OCI-LY3 (cell line): ENCODE results near the gene TEKT1.

Experiments
- H2AFZ ChIP-seq: fragments of 200-600, 300-600 bp; shearing (Covaris generic); 2 replicates; pipeline ENCODE4 v1.6.0; 2014; ENCODE audit warnings: antibody characterized with exemption, low read depth, low read length
- H3K27ac ChIP-seq: fragments of 200-600, 300-600 bp; sonication (generic); 2 replicates; pipeline ENCODE4 v1.5.1; 2014; ENCODE audit warnings: mild to moderate bottlenecking, low read length, moderate library complexity, mixed read lengths
- H3K27me3 ChIP-seq: fragments of 200-600, 300-600 bp; sonication (generic); 2 replicates; pipeline ENCODE4 v1.6.1; 2014; ENCODE audit warnings: low read depth, low read length, mixed read lengths
- H3K36me3 ChIP-seq: fragments of 200-600, 300-600 bp; sonication (generic); replicated peaks from 2 replicates; pipeline ENCODE3; 2014; ENCODE audit warnings: low read depth, low read length, mixed read lengths
- H3K4me1 ChIP-seq: fragments of 300-600, 200-600 bp; sonication (generic); 2 replicates; pipeline ENCODE4 v1.6.1; 2014; ENCODE audit warnings: low read length, mixed read lengths
- H3K4me2 ChIP-seq: fragments of 200-600, 300-600 bp; sonication (generic); 2 replicates; pipeline ENCODE4 v1.6.1; 2014; ENCODE audit warnings: low read length, mixed read lengths
- H3K4me3 ChIP-seq: fragments of 300-600, 200-600 bp; sonication (generic); 2 replicates; pipeline ENCODE4 v1.5.1; 2014; ENCODE audit warnings: antibody characterized with exemption, mild to moderate bottlenecking, low read length, moderate library complexity
- H3K79me2 ChIP-seq: fragments of 300-600, 200-600 bp; shearing (Covaris generic); 2 replicates; pipeline ENCODE4 v1.6.1; 2014; ENCODE audit warnings: mild to moderate bottlenecking, low read length, mixed read lengths
- H3K9ac ChIP-seq: fragments of 300-600, 200-600 bp; shearing (Covaris generic); 2 replicates; pipeline ENCODE4 v1.6.0; 2014; ENCODE audit warnings: mild to moderate bottlenecking, low read length, moderate library complexity
- H3K9me3 ChIP-seq: fragments of 200-600, 300-600 bp; shearing (Covaris generic); 2 replicates; pipeline ENCODE4 v1.6.1; 2014; ENCODE audit warnings: low read length, mixed read lengths; ENCODE audit not compliant: insufficient read depth
- H4K20me1 ChIP-seq: fragments of 200-600, 300-600 bp; sonication (generic); 2 replicates; pipeline ENCODE4 v1.6.1; 2016; ENCODE audit warnings: low read length, mixed read lengths; ENCODE audit not compliant: insufficient read depth
- EZH2phosphoT487 ChIP-seq: fragments of 200-600 bp; shearing (Covaris generic); IDR thresholded peaks from 2 replicates; pipeline ENCODE4 v1.6.1; 2018; ENCODE audit warnings: antibody characterized with exemption, mixed run types, low read depth
- TF ChIP-seq, protein P1 (sequence below): fragments of 200-600, 300-600 bp; sonication (generic); IDR thresholded peaks from 2 replicates; pipeline ENCODE4 v1.5.1; 2014; ENCODE audit warnings: antibody characterized with exemption, low read length, low read depth

Gene TEKT1

DNA sequence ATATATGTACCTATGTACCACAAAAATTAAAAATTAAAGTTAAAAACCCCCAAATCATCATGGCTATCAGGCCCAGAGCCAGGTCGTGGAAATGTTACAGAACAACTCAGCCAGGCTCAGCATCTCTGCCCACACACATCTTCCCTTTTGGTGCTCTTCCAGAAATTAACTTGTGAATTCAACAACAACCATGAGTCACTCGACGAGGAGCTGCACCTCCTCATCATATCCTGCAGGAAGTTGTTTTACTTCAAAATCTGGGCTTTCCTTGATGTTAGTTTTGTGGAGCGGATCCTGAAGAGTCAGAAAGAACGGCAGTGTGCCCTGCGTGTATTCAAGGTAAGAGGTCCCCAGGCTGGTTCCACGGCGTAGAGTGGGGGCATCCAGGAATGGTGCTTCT lies 44.9 kb downstream of the TEKT1 start:
- no peak overlapping the region for H3K27ac ChIP-seq
- no peak overlapping the region for H3K9ac ChIP-seq
- no peak for TF ChIP-seq EZH2phosphoT487
- H3K79me2 ChIP-seq, result no peaks in the 10 kb centered on the region
- H3K9me3 ChIP-seq, result no peaks in the 10 kb centered on the region
- peaks cover 21% of the 10 kb centered on the region for H3K27me3 ChIP-seq
- no peaks in the 10 kb centered on the region for H4K20me1 ChIP-seq
- H3K4me2 ChIP-seq, result no peak overlapping the region
- no peak overlapping the region for H3K4me3 ChIP-seq
- no peaks in the 10 kb centered on the region for H3K36me3 ChIP-seq
- H3K4me1 ChIP-seq, result no peaks in the 10 kb centered on the region
- H2AFZ ChIP-seq, result no peak overlapping the region

- Histone ChIP-seq H4K20me1 (no peaks in the 10 kb centered on the region), H3K4me3 (no peak overlapping the region), H3K9me3 (no peaks in the 10 kb centered on the region), H3K4me1 (no peaks in the 10 kb centered on the region), H3K27ac (no peak overlapping the region), H3K36me3 (no peaks in the 10 kb centered on the region), H3K4me2 (no peak overlapping the region), H3K27me3 (no peaks in the 10 kb centered on the region), H3K9ac (no peak overlapping the region), H2AFZ (no peak overlapping the region), H3K79me2 (no peaks in the 10 kb centered on the region)
- TF ChIP-seq, protein P1, sequence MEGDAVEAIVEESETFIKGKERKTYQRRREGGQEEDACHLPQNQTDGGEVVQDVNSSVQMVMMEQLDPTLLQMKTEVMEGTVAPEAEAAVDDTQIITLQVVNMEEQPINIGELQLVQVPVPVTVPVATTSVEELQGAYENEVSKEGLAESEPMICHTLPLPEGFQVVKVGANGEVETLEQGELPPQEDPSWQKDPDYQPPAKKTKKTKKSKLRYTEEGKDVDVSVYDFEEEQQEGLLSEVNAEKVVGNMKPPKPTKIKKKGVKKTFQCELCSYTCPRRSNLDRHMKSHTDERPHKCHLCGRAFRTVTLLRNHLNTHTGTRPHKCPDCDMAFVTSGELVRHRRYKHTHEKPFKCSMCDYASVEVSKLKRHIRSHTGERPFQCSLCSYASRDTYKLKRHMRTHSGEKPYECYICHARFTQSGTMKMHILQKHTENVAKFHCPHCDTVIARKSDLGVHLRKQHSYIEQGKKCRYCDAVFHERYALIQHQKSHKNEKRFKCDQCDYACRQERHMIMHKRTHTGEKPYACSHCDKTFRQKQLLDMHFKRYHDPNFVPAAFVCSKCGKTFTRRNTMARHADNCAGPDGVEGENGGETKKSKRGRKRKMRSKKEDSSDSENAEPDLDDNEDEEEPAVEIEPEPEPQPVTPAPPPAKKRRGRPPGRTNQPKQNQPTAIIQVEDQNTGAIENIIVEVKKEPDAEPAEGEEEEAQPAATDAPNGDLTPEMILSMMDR, result no peak
- TF ChIP-seq EZH2phosphoT487, result no peak
These were observed 49.3 kb downstream of the TEKT1 start for GRCh38 chr17:6782244-6782643.

DNA sequence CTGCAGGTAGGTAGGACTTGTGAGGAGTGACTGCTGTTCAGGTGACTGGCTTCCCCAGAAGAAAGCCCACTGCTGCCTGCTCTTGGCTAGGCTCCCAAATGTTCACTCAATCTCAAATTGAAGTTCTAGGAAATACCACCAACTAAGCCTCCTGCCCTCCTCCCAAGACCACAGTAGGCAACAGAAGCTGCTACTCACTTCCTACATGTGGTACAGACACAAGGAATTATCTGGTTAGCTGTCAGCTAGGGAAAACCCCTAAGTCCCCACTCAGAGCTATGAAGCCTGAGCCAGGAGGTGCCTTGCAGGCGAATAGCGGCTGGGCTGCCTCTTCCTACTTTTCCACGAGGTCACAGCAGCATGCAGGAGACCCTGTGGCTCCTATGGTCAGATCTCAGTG lies 50.6 kb downstream of the TEKT1 start:
- H4K20me1 ChIP-seq, result no peaks in the 10 kb centered on the region
- no peaks in the 10 kb centered on the region for H3K27me3 ChIP-seq
- no peak overlapping the region for H3K27ac ChIP-seq
- no peak overlapping the region for H3K4me3 ChIP-seq
- no peak overlapping the region for H2AFZ ChIP-seq
- H3K9me3 ChIP-seq, result no peaks in the 10 kb centered on the region
- no peak for TF ChIP-seq EZH2phosphoT487
- TF ChIP-seq, protein P1, result no peak
- no peak overlapping the region for H3K4me2 ChIP-seq
- H3K9ac ChIP-seq, result no peak overlapping the region
- no peaks in the 10 kb centered on the region for H3K36me3 ChIP-seq
- H3K4me1 ChIP-seq, result no peaks in the 10 kb centered on the region
- no peaks in the 10 kb centered on the region for H3K79me2 ChIP-seq

DNA sequence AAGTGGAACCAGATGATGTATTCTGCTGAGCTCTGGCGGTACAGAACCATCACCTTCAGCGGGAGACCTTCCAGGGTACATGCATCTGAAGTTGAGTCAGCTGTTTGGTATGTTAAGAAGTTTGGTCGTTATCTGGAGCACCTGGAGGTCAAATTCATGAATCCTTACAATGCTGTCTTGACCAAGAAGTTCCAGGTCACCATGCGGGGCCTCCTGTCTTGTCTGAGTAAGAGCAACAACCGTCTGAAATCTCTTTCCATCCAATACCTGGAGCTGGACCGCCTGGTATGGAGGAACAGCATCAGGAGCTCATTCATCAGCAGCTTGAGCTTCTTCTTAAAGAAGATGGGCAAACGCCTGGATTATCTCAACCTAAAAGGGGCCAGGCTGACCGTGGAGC lies 51.5 kb downstream of the TEKT1 start:
- Histone ChIP-seq H3K4me2 (no peak overlapping the region), H3K4me1 (no peaks in the 10 kb centered on the region), H4K20me1 (no peaks in the 10 kb centered on the region), H3K79me2 (no peaks in the 10 kb centered on the region), H2AFZ (no peak overlapping the region), H3K4me3 (no peak overlapping the region), H3K9me3 (no peaks in the 10 kb centered on the region), H3K36me3 (no peaks in the 10 kb centered on the region), H3K27ac (no peak overlapping the region), H3K27me3 (no peaks in the 10 kb centered on the region), H3K9ac (no peak overlapping the region)
- TF ChIP-seq, protein P1, result no peak
- no peak for TF ChIP-seq EZH2phosphoT487

GRCh38 chr17:6779411-6779810 lies 52.1 kb downstream of the TEKT1 start:
- Histone ChIP-seq H3K27ac (no peak overlapping the region), H3K27me3 (no peaks in the 10 kb centered on the region), H3K4me3 (no peak overlapping the region), H2AFZ (no peak overlapping the region), H3K9me3 (no peaks in the 10 kb centered on the region), H3K4me2 (no peak overlapping the region), H4K20me1 (no peaks in the 10 kb centered on the region), H3K79me2 (no peaks in the 10 kb centered on the region), H3K36me3 (no peaks in the 10 kb centered on the region), H3K9ac (no peak overlapping the region), H3K4me1 (no peaks in the 10 kb centered on the region)
- TF ChIP-seq, protein P1, result no peak
- TF ChIP-seq EZH2phosphoT487, result no peak
